ENCODE results near the gene SLCO4A1. TPM values are rescaled to one million over a fixed set of nuclear protein-coding genes. Genes with fewer than 3 reads are reported as not detected.

Gene SLCO4A1
- total RNA-seq, 1 donor: under 0.01 TPM

DNA sequence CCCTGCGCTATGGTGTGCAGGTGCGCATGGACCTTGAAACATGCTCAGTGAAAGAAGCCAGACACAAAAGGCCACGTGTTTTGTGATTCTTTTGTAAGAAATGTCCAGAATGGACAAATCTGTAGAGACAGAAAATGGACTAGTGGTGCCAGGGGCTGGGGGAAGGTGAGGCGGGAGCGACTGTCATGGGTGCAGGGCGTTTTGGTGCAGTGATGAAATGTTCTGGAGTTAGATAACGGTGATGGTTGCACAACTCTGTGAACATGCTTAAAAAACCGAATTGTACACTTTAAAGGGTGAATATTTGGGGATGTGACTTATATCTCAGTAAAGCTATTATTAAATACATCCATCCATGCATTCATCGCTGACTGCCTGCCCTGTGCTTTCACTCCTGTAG lies 34.7 kb downstream of the SLCO4A1 start:
- Histone ChIP-seq H3K27me3 (ENCODE audit: insufficient read depth, low read length) (peaks cover 15% of the 10 kb centered on the region), H3K79me2 (ENCODE audit: insufficient read depth, low read length) (no peaks in the 10 kb centered on the region), H3K9me3 (ENCODE audit: low read depth, low read length) (peaks cover 4% of the 10 kb centered on the region), H3K4me1 (ENCODE audit: insufficient read depth, low read length) (no peaks in the 10 kb centered on the region), H4K20me1 (ENCODE audit: insufficient read depth, low read length) (no peaks in the 10 kb centered on the region), H2AFZ (ENCODE audit: low read length) (no peak overlapping the region), H3K4me3 (ENCODE audit: insufficient read depth, low read length) (no peak overlapping the region), H3K36me3 (ENCODE audit: insufficient read depth, low read length) (no peaks in the 10 kb centered on the region), H3K27ac (ENCODE audit: low read depth, low read length) (no peak overlapping the region), H3K4me2 (ENCODE audit: insufficient read depth, low read length) (no peak overlapping the region)
- no peak for DNase-seq (ENCODE audit: insufficient read length, low spot score, missing footprints)
- TF ChIP-seq, protein P1, sequence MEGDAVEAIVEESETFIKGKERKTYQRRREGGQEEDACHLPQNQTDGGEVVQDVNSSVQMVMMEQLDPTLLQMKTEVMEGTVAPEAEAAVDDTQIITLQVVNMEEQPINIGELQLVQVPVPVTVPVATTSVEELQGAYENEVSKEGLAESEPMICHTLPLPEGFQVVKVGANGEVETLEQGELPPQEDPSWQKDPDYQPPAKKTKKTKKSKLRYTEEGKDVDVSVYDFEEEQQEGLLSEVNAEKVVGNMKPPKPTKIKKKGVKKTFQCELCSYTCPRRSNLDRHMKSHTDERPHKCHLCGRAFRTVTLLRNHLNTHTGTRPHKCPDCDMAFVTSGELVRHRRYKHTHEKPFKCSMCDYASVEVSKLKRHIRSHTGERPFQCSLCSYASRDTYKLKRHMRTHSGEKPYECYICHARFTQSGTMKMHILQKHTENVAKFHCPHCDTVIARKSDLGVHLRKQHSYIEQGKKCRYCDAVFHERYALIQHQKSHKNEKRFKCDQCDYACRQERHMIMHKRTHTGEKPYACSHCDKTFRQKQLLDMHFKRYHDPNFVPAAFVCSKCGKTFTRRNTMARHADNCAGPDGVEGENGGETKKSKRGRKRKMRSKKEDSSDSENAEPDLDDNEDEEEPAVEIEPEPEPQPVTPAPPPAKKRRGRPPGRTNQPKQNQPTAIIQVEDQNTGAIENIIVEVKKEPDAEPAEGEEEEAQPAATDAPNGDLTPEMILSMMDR (IDR thresholded peaks at IDR 0.05; ENCODE audit: extremely low read depth, low read depth, low read length): no peak

DNA sequence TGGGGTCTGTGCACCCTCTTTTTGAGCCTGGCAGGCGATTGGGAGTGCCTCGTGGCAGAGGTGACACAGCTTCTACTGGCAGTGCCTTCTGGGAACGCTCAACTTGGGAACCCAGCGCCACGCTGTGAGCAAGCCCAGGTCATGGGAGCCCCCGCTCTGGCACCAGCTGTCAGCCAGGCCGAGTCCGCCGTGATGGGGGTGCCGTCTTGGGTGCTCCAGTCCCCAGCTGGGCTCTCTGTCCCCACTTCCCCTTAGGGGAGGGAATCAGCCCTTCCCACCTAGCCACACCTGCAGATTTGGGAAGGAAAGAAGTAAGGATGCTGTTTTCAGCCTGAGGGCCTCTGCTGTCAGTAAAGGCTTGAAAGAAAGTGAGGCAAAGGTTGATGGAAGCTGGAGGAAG lies 35.4 kb downstream of the SLCO4A1 start:
- Histone ChIP-seq H3K9me3 (ENCODE audit: low read depth, low read length) (peaks cover 4% of the 10 kb centered on the region), H2AFZ (ENCODE audit: low read length) (no peak overlapping the region), H3K4me3 (ENCODE audit: insufficient read depth, low read length) (no peak overlapping the region), H3K27ac (ENCODE audit: low read depth, low read length) (no peak overlapping the region), H3K4me2 (ENCODE audit: insufficient read depth, low read length) (no peak overlapping the region), H3K27me3 (ENCODE audit: insufficient read depth, low read length) (peaks cover 21% of the 10 kb centered on the region), H3K79me2 (ENCODE audit: insufficient read depth, low read length) (no peaks in the 10 kb centered on the region), H4K20me1 (ENCODE audit: insufficient read depth, low read length) (no peaks in the 10 kb centered on the region), H3K4me1 (ENCODE audit: insufficient read depth, low read length) (no peaks in the 10 kb centered on the region), H3K36me3 (ENCODE audit: insufficient read depth, low read length) (no peaks in the 10 kb centered on the region)
- TF ChIP-seq, protein P1 (IDR thresholded peaks at IDR 0.05; ENCODE audit: extremely low read depth, low read depth, low read length): no peak
- no peak for DNase-seq (ENCODE audit: insufficient read length, low spot score, missing footprints)

DNA sequence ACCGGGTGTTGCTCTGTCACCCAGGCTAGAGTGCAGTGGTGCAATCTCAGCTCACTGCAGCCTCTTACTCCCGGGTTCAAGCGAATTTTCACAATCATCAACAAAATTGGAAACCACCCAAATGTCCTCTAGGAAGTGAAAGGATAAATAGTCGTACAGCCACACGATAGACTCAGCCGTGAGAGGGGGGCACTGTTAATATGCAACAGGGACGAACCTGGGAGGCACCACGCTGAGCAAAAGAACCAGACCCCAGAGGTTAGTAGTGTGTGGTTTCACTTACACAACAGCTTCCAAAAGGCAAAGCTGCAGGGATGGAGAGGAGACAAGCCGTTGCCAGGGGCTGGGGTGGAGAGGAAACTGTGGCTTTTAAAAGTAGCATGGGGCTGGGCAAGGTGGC lies 36.2 kb downstream of the SLCO4A1 start:
- Histone ChIP-seq H3K4me3 (ENCODE audit: insufficient read depth, low read length) (no peak overlapping the region), H3K79me2 (ENCODE audit: insufficient read depth, low read length) (no peaks in the 10 kb centered on the region), H3K36me3 (ENCODE audit: insufficient read depth, low read length) (no peaks in the 10 kb centered on the region), H3K27ac (ENCODE audit: low read depth, low read length) (no peak overlapping the region), H2AFZ (ENCODE audit: low read length) (no peak overlapping the region), H3K9me3 (ENCODE audit: low read depth, low read length) (peaks cover 4% of the 10 kb centered on the region), H4K20me1 (ENCODE audit: insufficient read depth, low read length) (no peaks in the 10 kb centered on the region), H3K4me1 (ENCODE audit: insufficient read depth, low read length) (no peaks in the 10 kb centered on the region), H3K4me2 (ENCODE audit: insufficient read depth, low read length) (no peak overlapping the region), H3K27me3 (ENCODE audit: insufficient read depth, low read length) (peaks cover 21% of the 10 kb centered on the region)
- TF ChIP-seq, protein P1 (IDR thresholded peaks at IDR 0.05; ENCODE audit: extremely low read depth, low read depth, low read length): no peak
- no peak for DNase-seq (ENCODE audit: insufficient read length, low spot score, missing footprints)

- peaks cover 4% of the 10 kb centered on the region for H3K9me3 ChIP-seq (ENCODE audit: low read depth, low read length)
- H3K4me1 ChIP-seq (ENCODE audit: insufficient read depth, low read length): no peaks in the 10 kb centered on the region
- H3K27ac ChIP-seq (ENCODE audit: low read depth, low read length): no peak overlapping the region
- H3K4me2 ChIP-seq (ENCODE audit: insufficient read depth, low read length): no peak overlapping the region
- H3K27me3 ChIP-seq (ENCODE audit: insufficient read depth, low read length): peaks cover 18% of the 10 kb centered on the region
- H3K36me3 ChIP-seq (ENCODE audit: insufficient read depth, low read length): no peaks in the 10 kb centered on the region
- TF ChIP-seq, protein P1 (IDR thresholded peaks at IDR 0.05; ENCODE audit: extremely low read depth, low read depth, low read length): no peak
- no peak overlapping the region for H2AFZ ChIP-seq (ENCODE audit: low read length)
- H4K20me1 ChIP-seq (ENCODE audit: insufficient read depth, low read length): no peaks in the 10 kb centered on the region
- no peak for DNase-seq (ENCODE audit: insufficient read length, low spot score, missing footprints)
- no peaks in the 10 kb centered on the region for H3K79me2 ChIP-seq (ENCODE audit: insufficient read depth, low read length)
- no peak overlapping the region for H3K4me3 ChIP-seq (ENCODE audit: insufficient read depth, low read length)
Observed at GRCh38 chr20:62679978-62680589, 37.8 kb downstream of the SLCO4A1 start.
